ENCODE results near the gene ARHGAP11A. TPM values are rescaled to one million over a fixed set of nuclear protein-coding genes. Genes with fewer than 3 reads are reported as not detected.

ARHGAP11A gene
- total RNA-seq, 1 donor from 2014 or later, result 4.1 TPM

DNA sequence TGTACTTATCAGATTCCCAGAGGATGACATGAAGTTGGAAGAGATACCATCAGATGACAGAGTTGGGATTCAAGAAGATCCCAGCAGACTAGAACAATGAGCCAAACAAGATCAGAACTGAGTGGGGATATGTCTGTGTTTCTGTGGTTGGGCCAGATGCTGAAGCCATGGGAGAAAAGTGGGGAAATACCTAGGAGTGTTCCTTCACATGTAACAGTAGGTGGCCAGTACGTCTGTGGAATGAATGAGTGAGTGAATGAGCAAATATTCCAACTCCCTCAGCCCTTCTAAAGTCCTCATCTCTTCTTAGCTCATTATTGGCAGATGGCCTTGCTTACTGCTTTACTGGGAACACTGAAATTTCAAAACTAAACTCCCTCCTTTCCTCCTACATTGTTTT lies 70.3 kb downstream of the ARHGAP11A start:
- DNase-seq (ENCODE audit: low spot score), result no peak

DNA sequence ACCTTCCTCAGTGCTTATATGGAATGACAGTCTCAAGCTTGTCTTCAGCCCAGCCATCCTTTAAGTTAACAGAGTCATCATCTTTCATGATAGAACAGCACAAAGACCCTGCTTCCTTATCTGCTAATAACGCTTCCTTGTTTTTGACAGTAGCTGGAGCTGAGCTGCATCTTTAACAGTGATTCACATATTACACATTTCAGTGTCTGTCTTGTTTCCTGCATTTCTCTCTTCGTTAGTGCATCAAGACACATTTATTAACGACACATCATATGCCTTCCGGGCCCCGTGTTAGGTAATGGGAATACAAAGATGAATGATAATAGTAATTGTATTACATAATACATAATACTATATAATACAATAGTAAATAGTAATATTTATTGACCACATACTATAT lies 72.3 kb downstream of the ARHGAP11A start:
- no peak for DNase-seq (ENCODE audit: low spot score)

DNA sequence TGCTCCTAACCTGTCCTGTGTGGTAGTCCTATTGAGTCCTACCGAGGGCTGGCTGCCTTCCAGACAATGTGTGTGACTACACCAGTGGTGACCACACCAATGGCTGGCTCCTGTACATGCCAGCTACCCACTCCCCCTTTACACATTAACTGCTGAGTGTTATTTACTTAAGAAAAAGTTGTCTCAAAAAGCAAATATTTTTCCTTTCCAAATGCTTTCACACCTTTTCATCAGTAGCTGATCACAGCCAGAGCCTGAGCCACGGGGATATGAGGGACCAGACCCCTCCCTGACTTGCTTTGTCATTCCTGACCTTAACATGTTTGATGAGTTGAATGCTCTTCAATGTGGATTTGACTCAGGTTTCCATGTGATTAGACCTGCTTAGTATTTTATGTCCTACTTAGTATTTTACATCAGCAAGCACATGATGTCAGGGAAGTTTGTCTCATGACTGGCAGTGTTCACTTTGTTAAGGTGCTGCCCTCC lies 72.9 kb downstream of the ARHGAP11A start:
- DNase-seq (ENCODE audit: low spot score), result no peak

Other genes starting within 250 kb of the ARHGAP11A start
- gene GOLGA8K, start 212.2 kb upstream of the ARHGAP11A start, total RNA-seq, result 0.66 TPM
- gene GOLGA8O, start 159.9 kb upstream of the ARHGAP11A start, total RNA-seq, result 1.4 TPM
- gene GOLGA8N, start 22.0 kb upstream of the ARHGAP11A start, total RNA-seq, result 12.2 TPM
- gene SCG5, start 26.2 kb downstream of the ARHGAP11A start, total RNA-seq, result 2.6 TPM
- gene GREM1, start 102.5 kb downstream of the ARHGAP11A start, total RNA-seq, result 293 TPM

Measured in mucosa of gallbladder (tissue), 1 donor.